22Rv1 (cell line): ENCODE data around the gene AHCYL2.

Experiments used
- CTCF ChIP-seq: fragments of 450-650 bp; IDR thresholded peaks from 2 replicates; pipeline ENCODE4 v1.5.1; 2017; ENCODE audit warnings: mild to moderate bottlenecking
- ZFX ChIP-seq: fragments of 450-650 bp; IDR thresholded peaks from 2 replicates; pipeline ENCODE4 v1.6.1; 2017; ENCODE audit warnings: antibody characterized with exemption, borderline replicate concordance

- TF ChIP-seq ZFX (no peak), CTCF (no peak)
Observed at GRCh38 chr7:129401228-129401966, 176.6 kb downstream of the AHCYL2 start.
